Measurements from ENCODE around the gene FGF18.
"Not testable (repeated sequence)": the region's sequence is repeated elsewhere in the genome, so short reads cannot be mapped to it uniquely, and the experiment has no call there.

FGF18 gene

DNA sequence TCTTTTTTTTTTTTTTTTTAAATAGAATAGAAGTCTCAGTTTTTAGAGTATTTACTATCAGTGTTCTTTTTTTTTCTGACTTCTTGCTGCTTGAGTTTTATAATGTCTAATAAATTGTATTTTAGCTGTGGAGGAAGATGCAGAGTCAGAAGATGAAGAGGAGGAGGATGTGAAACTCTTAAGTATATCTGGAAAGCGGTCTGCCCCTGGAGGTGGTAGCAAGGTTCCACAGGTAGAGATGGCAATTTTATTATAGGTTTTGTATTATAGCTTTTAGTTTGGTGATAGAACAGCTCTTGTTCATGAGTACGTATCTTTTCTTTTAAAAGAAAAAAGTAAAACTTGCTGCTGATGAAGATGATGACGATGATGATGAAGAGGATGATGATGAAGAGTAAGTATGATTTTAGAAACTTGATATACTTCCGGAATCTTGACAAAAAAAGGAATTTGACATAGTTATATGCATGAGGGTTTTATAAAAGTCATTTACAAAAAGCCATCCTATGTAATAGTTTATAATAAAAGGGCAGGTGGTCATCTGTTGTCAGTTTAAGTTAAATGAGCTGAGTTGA lies 26.8 kb upstream of the FGF18 start:
- DNase-seq (ENCODE audit: low read depth, low spot score), result no peak
- H3K4me3 ChIP-seq (ENCODE audit: low read depth, low read length), result no peak overlapping the region
- in situ Hi-C loops (cut with HindIII; ENCODE audit: low sequenced_read_pairs), result no loop called here
- TF ChIP-seq, protein P1, sequence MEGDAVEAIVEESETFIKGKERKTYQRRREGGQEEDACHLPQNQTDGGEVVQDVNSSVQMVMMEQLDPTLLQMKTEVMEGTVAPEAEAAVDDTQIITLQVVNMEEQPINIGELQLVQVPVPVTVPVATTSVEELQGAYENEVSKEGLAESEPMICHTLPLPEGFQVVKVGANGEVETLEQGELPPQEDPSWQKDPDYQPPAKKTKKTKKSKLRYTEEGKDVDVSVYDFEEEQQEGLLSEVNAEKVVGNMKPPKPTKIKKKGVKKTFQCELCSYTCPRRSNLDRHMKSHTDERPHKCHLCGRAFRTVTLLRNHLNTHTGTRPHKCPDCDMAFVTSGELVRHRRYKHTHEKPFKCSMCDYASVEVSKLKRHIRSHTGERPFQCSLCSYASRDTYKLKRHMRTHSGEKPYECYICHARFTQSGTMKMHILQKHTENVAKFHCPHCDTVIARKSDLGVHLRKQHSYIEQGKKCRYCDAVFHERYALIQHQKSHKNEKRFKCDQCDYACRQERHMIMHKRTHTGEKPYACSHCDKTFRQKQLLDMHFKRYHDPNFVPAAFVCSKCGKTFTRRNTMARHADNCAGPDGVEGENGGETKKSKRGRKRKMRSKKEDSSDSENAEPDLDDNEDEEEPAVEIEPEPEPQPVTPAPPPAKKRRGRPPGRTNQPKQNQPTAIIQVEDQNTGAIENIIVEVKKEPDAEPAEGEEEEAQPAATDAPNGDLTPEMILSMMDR (IDR thresholded peaks at IDR 0.05; ENCODE audit: low read depth, low read length), result no peak

DNA sequence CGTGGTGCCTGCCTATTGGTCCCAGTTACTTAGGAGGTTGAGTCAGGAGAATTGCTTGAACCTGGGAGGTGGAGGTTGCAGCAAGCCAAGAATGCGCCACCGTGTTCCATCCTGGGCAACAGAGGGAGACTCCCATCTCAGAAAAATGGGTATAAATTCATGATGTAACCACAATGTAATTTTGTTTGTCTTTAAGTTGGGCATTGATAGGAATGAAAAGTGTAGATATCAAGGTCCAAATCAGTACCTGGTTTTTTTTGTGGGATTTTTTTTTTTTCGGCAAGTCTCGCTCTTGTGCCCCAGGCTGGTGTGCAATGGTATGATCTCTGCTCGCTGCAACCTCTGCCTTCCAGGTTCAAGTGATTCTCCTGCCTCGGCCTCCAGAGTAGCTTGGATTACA lies 24.4 kb upstream of the FGF18 start:
- TF ChIP-seq, protein P1 (IDR thresholded peaks at IDR 0.05; ENCODE audit: low read depth, low read length), result no peak
- DNase-seq (ENCODE audit: low read depth, low spot score), result no peak
- H3K4me3 ChIP-seq (ENCODE audit: low read depth, low read length), result no peak overlapping the region
- in situ Hi-C loops (cut with HindIII; ENCODE audit: low sequenced_read_pairs), result no loop called here

DNA sequence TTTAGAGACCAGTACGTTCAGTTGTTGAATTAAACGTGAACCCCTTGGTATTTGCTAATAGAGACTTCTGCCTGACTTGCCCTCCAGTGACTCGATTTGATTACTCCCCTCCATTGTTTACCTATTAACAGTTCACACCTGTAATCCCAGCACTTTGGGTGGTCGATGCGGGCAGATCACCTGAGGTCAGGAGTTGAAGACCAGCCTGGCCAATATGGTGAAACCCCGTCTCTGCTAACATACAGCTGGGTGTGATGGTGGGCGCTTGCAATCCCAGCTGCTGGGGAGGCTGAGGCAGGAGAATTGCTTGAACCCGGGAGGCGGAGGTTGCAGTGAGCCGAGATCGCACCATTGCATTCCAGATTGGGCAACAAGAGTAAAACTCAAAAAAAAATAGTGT lies 22.9 kb upstream of the FGF18 start:
- in situ Hi-C loops (cut with HindIII; ENCODE audit: low sequenced_read_pairs); DNase-seq (ENCODE audit: low read depth, low spot score); H3K4me3 ChIP-seq (ENCODE audit: low read depth, low read length): not testable (repeated sequence)

DNA sequence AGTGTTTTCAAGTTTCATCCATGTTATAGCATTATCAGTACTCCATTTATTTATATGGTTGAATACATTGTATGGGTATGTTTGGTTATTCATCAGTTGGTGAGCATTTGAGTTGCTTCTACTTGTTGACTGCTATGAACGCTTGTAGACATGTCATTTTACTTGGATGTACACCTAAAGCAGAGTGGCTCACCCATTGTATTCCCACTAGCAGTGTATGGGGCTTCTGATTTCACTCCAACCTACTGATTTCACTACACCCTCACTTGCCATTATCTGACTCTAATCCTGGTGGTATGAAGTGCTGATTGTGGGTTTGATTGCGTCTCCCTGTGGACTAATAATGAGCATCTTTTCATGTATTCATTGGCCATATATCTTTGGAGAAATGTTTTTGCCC lies 22.3 kb upstream of the FGF18 start:
- no peak overlapping the region for H3K4me3 ChIP-seq (ENCODE audit: low read depth, low read length)
- in situ Hi-C loops (cut with HindIII; ENCODE audit: low sequenced_read_pairs), result no loop called here
- TF ChIP-seq, protein P1 (IDR thresholded peaks at IDR 0.05; ENCODE audit: low read depth, low read length), result no peak
- no peak for DNase-seq (ENCODE audit: low read depth, low spot score)

DNA sequence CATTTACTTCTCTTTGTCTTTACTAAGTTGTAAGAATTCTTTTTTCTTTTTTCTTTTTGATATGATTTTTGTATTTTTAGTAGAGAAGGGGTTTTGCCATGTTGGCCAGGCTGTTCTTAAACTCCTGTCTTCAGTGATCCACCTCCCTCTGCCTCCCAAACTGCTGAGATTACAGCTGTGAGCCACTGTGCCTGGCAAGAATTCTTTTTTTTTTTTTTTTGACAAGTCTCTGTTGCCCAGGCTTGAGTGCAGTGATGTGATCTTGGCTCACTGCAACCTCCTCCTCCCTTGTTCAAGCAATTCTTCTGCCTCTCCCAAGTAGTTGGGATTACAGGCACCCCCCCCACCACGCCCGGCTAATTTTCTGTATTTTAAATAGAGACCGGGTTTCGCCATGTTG lies 21.8 kb upstream of the FGF18 start:
- TF ChIP-seq, protein P1 (IDR thresholded peaks at IDR 0.05; ENCODE audit: low read depth, low read length), result no peak
- in situ Hi-C loops (cut with HindIII; ENCODE audit: low sequenced_read_pairs), result no loop called here
- H3K4me3 ChIP-seq (ENCODE audit: low read depth, low read length), result no peak overlapping the region
- no peak for DNase-seq (ENCODE audit: low read depth, low spot score)

DNA sequence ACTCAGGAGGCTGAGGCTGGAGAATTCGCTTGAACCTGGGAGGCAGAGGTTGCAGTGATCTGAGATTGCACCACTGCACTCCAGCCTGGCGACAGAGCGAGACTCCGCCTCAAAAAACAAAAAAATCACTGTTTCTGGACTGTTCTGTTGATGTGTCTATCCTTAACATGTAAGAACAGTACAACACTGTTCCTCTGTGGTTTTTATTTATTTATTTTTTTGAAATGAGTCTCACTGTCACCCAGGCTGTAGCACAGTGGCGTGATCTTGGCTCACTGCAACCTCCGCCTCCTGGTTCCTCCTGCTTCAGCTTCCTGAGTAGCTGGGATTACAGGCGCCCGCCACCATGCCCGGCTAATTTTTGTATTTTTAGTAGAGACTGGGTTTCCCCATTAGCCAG lies 20.8 kb upstream of the FGF18 start:
- DNase-seq (ENCODE audit: low read depth, low spot score); H3K4me3 ChIP-seq (ENCODE audit: low read depth, low read length); in situ Hi-C loops (cut with HindIII; ENCODE audit: low sequenced_read_pairs): not testable (repeated sequence)

DNA sequence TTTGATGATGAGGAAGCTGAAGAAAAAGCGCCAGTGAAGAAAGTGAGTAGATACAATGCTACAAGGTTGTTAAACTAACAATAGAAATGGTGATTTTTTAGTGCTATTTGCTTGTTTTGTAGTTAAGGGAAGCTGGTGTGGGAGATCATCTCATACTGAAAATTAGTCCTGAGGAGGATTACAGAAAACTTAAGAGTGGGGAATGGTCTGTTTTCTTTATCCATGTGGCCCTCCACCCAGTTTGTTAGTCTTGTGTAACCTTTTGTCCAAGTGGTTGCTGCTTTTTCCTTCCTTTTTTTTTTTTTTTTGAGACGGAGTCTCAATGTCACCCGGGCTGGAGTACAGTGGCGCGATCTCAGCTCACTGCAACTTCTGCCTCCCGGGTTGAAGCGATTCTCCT lies 19.3 kb upstream of the FGF18 start:
- no peak overlapping the region for H3K4me3 ChIP-seq (ENCODE audit: low read depth, low read length)
- in situ Hi-C loops (cut with HindIII; ENCODE audit: low sequenced_read_pairs), result no loop called here
- DNase-seq (ENCODE audit: low read depth, low spot score), result no peak
- TF ChIP-seq, protein P1 (IDR thresholded peaks at IDR 0.05; ENCODE audit: low read depth, low read length), result no peak
